NCI-H2029 (cell line): Measurements from ENCODE around the gene SETD7.

Source experiments
- DNase-seq: peaks from one replicate; lab custom pipeline; 2025; lab: John Stamatoyannopoulos, UW

SETD7 gene

DNA sequence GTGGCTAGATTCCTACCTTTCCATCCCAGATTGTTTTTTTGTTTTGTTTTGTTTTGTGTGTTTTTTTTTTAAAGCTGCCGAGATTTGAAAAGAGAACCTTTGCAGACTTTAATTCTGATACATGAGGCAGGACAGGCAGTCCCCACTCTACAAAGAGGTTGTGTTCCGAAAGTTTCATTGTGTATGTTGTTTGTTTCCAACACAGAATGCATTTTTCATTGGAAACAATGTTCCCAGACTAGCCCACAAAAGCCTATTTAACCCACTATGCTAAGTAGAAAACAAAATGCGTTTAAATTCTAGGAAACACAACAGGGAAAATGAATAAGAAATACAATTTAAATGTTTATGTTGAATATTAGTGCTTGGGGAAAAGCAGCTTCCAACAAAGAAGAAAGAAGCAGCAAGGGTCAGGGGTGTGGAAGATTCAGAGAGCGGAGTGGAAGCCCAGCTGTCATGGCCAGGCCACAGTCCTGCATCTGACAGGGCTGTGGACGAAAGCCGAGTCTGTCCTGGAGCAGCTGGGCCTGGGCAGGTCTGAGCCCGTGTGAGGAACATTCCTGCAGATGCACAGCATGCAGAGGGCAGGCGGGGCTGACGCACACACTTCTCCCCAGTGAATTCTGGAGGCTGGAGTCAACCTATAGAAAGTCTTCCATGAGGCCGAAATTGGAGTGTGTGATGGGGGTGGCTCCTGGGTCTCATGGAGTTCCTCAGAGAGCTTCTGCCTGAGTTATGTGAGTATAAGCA is 12.4 kb upstream of the SETD7 start:
- no peak for DNase-seq

DNA sequence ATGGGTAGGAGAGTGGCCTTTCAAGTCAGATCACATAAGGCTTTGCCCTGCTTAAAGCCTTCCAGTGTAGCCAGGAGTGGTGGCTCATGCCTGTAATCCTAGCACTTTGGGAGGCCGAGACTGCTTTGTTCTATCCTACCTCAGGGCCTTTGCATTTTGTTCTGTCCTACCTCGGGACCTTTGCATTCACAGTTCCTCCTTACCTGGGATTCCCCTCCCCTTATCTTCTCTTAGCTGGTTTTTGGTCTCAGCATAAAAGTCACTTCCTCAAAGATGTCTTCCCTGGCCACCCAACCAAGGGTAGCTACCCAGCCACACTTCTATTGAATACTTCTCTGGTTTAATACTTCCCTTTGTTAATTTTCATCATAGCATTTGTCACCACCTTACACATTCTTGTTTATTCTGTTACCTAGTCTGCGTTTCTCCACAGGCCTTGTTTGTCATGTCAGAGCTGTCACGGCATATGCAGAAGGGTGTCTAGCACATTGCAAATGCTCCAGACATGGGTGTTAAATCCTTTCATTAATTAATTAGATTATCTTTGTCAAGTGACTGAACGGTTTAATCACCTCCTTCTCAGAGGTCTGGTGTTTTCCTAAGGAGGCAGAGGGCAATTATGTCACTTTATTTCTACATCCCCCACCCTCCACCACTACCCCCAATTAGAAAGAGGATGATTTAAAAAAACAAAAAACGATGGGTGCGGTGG is 11.3 kb upstream of the SETD7 start:
- DNase-seq, result no peak

DNA sequence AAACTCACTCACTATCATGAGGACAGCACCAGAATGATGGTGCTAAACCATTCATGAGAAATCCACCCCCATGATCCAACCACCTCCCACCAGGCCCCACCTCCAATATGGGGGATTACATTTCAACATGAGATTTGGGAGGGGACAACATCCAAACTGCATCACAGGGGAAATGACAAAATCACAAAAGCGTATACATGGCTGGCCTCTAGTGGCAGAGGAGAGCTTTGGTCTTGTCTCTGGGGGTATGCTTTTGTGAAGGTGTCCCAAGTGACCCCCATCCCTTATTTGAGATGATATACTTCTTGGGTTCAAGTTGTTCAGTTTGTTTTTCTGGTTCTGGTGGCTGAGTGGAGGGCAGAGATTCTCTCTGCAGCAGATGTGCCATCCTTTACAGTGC is 8.5 kb upstream of the SETD7 start:
- no peak for DNase-seq

DNA sequence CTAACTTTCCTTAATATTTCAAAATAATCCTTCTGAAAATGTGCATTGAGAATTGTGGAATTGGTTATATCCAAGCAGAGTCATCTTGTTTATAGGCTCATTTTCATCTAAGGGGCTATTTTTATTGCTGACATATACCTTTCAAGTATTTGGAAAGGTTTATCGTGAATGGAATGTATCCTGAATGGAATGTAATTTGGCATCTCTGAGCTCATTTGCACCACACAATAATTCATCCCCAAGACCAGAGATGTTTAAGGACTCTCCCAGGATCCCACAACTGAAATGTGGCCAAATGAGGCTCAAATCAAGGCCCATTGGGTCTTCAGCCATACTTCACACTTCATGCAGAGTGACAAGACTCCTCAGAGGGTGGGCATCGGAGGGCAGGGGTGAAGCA is 7.5 kb upstream of the SETD7 start:
- DNase-seq, result no peak

DNA sequence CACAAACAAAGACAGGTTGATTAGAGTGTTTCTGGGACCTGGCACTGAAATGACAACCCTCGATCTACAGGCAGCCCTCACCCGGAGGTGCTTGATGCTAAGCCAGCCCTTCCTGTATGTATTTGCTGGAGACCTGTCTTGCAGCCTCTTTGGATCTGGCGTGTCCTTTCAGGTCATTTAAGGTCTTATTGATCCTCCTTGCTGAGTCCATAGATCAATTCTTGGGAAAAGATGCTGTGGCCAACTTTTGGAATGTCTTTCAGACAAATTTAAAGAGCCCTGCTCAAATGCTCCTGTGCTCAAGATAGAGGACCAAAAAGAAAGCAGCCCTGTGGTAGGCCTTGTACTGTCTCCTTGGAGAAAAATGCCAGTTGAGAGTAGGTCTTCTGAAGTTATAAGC is 6.8 kb upstream of the SETD7 start:
- DNase-seq, result no peak

DNA sequence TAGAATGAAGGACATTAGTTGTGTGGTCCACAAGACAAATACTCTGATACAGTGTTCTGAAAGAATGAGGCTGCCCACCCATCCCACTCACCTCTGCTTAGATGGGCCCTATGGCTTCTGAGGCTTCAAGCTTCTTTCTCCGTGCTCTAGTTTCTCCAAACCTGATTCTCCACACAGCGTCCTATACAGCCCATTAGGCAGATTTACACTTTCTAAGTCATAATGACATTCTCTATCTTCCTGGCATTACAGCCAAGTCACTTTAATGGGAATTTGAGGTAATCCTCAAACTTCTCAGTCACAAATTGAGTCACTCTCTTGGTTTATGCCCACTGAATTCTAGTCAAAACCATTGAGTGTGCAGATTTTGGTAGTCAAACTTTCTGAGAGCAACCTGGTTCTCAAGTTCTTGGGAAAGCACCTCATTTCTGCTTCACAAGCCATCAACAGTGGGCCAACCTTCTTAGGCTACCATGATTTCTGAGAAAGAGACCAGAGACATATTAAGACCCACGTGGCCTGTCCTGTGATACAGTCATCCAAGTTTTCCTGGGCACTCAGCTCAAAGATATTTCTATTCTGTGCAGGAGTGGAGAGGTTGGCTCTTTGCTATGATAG is 6.2 kb upstream of the SETD7 start:
- no peak for DNase-seq

DNA sequence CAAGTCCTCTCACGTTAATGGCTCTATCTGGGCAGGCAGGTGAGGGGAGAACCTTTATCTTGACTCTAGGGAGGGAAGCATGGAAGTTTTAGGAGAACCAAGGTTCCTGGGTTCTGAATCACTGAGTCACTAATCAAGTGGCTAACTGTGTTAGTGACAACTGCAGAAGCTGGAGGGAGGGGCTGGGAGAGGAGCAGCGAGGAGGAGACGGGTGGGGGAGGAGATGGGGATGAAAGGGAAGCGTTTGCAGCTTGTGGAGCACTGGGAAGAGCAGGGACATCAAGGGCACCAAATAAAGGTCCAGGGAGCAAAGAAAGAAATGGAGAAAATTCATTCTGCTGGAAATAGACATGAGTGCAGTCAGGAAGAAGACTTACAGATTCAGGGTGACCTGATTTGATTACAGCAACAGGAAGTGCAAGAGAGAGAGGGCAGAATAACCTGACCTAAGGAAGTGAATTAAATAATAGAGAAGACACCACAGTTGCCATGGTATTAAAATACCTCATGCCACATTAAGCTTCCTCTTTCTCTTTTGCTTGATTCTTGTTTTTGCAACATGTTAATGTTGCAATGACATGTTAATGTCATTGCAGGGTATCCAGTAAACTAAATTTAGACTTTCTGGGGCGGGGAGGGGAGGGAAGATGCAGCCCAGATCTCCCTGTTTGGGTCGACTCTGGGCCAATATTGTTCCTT is 4.5 kb upstream of the SETD7 start:
- DNase-seq, result peak; percentile 31

DNA sequence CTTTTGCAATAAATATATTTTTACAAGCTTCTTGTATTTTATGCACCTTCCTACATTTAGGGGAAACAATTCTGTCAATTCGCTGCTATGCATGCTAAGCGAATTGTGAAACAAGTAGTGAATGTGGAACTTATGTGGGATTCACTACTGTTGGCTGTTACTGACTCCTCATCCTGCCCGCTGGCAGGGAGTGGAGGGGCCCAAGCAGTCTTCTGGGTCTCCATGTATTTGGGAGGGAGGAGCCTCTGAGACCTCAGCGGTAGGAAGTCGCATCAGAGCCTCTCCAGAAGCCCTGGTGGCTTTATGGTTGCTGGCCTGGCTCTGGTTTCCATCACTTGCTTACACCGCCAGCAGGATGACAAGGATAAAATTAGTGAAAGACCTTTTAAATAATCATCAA is 3.7 kb upstream of the SETD7 start:
- DNase-seq, result no peak

DNA sequence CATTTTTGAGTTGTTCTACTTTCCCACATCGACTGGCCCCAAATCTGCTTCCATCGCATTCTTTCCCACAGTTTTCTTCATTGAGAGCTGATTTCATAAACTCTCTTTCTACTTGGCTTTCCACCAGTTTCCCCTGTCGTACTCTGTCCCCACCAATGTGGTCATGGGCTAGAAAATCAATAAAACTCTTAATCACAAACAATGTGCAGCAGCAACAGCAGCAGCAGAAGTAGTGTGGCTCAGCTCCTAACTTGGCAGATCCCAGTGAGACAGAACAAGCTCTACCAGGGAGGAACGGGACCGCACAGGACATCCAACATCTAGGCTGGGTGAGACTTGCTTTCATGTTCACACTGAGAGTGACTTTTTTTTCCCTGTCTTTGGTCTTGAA is 3.1 kb upstream of the SETD7 start:
- DNase-seq, result no peak

DNA sequence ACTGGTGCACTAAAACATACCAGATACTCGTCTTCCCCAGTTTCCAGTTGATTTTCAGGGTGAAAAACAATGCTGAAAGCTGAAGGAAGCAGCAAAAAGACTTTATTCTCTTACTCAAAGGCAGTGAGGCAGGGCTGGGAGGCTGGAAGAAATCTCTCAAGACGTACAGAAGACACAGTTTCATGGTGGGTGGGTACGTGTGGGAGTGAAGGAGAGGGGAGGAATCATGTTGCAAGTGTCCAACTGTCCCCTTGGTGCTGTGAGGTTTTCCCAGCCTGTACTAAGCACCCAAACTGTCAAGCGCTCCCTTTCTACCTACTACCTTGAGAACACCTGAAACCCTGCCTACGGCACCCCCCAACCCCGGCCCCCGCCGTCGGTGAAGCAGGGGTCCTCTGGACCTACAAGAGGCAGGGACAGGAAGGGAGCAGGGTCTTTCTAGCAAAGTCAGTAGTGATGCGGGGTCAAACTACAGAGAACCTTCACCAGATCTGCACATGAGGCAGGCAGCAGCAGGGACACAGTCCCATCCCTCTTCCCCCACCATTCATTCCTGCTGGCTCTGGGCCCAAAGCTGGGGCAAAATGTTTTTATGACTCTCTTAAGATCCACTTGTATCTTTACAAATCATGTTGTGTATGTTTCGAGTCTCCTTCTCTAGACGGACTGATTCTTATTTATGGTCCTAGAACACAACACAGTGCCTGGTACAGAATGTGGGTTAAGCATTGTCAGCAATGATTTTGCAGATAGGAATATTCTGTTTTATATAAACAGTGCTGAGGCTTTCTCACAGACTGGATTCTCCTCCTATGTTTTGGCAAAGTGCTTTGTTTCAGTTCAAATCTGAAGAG is 2.4 kb upstream of the SETD7 start:
- DNase-seq, result peak; percentile 27

DNA sequence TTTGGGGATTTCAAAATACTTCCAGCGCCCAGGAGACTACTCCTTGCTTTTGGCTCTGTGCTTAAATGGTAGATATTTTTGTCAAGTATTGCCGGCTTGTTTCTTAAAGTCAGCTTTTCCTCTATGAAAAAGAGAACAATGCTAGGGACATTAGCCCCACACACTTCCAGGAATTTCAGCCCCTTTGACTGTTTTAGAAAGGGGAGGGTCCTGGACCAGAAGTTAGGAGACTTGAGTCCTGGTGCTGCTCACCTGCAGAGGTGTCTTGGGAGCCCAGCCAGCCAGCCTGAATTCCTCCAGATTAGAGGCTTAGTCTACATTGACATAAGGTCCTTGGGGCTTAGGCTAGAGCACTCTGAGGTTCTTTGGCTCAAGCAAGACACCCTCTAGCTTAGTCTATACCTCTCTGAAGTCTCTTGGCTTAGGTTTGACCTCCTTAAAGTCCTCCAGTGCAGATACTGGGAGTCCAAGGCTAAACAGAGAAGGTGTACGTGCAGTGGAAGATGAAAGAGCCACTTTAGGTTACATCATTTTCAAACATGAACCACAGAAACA is 1.6 kb upstream of the SETD7 start:
- DNase-seq, result no peak

DNA sequence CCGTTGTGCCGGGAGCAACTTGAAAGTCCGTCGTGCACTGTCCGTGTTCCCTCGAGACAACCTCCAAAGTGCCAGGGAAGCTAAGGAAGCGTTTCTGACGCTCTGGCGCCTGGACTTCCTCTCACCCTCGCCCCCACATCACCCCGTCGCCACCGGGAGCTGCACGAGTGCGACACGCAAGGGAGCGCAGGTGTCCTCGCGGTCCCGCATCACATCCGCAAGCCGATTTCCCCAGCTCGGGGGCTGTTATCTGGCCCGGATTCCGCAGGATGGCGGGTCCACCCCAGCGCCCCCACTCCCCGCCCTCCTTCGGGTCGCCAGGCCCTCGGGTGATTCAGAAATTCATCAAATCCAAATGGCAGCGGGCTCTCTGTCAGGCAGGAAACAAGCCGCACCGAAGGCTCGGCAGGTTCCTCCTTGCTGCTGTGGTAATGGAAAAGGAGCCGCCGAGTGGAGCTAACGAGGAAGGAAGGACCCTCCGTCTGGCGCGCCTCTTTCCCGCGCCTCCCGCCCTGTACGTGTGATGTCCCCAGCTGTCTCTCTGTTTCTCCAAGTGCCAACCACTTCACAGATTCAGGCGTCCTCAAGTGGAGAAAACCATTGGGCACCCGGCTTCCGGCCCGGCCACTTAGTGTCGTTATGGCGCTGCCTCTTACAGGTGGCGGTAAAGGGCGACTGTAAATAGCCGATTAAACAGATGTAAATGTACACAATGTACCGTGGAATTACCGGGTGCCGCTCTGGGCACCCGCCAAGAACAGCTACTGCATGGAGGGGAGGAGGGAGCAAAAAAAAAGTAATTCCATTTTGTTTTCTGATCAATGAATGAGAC is 921 bp upstream of the SETD7 start:
- peak; percentile 93 for DNase-seq

DNA sequence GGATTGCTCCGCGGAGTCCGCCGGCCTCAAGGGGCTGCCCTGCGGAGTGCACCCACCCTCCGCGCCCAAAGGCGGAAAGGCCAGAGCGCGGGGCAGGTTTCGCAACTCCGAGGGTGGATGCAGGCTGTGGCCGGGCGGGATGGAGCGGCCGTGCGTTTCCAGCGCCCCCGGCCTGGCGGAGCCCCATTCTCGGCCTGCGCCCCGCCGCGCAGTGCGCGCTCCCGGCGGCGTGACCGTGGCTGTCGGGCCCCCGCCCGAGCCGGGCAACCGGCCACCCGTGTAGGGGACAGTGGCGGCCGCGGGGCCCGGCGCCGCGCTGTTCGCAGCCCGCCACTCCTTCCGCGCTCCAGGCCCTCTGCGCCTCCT is 331 bp downstream of the SETD7 start:
- no peak for DNase-seq

DNA sequence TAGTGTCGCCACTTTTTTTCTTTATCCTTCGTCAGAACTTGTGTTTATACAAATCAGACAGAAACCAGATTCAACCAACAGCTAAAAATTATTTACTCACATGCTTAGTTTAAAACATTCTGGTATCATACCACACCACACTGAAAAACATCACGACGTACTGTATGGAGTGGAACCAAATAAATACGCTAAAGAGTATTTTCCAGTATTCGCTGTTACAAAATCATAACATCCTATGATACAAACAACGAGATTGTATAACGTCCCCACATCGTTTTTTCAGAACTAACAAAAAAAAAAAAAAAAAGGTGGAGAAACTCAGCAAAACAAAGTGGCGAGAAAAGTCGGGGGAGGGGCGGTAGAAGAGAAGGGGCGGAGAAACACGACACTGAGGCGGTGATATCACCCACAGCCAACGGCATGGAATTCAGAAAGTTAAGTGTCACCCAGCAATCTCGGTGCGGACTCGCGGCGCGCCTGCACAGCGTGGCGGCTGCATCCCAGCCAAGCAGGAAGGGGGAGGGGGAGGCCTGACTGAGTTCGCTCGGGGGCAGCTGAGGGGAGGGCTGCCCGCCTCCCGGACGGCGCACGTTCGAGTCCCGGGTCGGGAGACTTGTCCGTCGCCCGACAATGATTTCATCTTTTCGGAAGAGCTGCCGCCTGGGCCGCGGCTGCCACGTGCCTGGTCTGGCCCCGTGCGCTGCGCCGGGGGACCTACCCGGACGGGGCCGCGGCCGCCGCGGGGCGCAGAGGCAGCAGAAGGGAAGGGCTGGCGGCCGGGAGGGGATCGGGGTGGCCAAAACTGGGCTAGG is 920 bp downstream of the SETD7 start:
- DNase-seq, result peak; percentile 55

DNA sequence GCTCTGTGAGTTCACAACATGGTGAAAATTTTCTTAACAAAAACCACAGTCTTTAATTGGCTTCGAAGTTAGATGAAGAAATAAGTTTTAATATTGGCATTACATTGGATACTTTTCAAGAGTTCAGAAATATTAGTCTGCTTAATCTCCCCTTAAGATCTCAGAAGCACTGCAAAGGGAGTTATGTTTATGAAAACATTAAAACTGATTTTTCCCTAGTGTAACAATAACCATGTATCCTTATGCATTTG is 1.5 kb downstream of the SETD7 start:
- DNase-seq, result no peak

DNA sequence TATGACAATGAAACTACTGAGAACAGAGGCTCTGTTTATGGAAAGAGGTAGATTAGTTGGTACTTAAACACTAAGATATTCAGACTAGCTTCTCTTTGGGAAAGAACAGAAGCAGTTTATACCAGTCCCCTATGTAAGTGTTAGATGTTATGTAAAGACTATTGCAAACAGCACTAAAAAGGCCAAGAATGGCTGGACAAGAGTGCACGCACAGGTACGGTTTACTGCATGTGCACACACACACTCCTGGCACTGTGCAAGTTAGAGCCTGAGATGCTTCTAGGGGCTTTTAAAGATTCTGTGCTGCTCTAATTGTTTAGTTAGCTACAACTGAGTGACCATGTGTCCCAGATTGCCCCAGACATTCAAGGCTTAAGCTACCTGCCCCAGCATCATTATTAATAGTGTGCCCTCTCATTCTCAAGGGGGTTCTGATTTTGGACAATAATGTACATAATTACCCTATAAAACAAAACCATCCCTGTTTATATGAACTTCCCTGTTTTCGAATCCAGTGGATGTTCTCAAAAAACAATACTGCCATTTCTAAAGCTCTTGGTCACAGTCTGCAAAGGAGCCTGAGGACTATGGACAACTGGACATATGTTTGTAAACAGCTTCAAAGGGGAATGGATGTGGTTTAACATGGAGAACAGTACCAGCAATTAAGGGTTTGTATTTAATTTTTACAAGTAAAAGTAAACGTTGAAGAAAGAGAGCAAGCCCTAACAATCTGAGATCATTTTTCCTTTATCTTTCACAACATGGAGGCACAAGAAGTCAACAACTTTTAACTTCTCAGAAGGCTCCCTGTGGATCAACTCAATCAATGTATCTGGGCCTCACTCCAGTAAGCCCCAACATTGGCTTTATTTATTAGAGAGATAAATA is 2.0 kb downstream of the SETD7 start:
- DNase-seq, result no peak

DNA sequence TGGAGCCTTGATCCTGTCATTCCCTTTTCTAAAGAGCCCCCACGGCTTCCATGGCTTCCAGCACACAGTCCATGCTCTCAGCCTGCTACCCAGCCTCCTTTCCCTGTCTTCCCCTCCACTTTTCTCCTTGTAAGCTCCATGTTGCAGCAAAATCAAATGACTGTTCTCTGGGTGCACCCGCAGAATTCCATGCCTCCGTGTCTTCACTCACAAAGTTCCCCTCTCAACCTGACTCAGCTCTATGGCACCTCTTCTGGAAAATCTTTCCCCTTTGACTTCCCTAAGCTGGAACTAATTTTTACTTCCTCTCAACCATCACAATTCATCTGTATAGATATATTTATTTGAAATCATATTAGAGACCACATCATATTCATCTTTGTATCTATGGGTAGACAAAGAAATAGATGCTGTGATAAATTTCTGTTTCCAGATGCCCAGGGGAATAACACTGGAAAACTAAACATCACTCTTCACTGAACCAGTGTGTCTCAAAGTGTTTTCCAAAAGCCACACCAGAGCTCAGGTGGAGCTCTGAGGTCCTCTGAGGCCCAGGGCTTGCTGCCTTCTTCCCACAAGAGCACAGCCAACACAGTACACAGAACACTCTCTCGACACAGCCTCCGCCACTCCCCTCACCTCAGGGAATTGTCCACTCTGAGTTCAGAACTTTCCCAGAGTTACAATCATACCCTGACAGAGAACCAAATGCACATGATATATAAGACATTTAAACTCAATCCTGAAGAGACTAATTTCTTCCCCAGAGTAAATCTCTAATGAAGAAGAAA is 3.3 kb downstream of the SETD7 start:
- DNase-seq, result no peak

DNA sequence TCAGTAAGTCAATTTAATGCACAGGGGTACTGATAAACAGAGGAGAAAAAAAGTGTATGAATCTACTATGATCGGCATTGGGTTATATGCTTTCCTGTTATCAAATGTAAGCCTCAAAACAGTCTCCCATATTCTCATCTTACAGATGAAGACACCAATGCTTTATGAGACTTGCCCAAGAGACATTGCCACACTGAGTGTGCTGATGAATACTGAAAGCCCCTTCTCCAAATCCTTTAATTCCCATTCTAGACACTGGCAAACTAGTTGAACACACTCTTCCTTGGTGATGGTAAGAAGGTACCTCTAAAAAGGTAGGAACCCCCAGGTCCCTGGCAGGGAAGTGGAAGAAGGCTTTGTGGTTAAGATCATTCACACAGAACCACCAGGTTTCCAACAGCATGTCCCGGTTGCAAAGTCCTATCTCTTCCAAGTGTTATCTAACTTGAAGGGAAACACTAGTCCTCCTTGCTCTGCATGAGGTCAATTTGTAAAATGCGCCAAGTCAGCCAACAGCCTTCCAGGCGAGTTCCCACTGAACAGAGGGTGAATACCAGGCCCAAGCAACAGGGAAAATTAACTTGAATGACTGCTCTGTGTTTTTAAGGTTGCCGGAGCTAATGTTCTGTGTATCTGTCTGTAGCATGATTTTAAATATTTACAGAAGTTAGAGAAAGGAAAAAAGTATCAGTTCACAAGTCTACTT is 5.1 kb downstream of the SETD7 start:
- no peak for DNase-seq
